Liver (tissue), 9 donors: ENCODE data around the gene RALGPS1. TPM values are rescaled to one million over a fixed set of nuclear protein-coding genes. Genes with fewer than 3 reads are reported as not detected.

ENCODE experiments used
- DNase-seq: peaks from one replicate; pipeline ENCODE4 v3.0.0-alpha.2; 2017; ENCODE audit warnings: low spot score
- H3K27ac ChIP-seq, 2 donors: one replicate each; pipeline ENCODE4 v1.7.0; 2013; ENCODE audit warnings: inconsistent platforms in 2 of 2, low read length in 2 of 2, control low read depth in 1 of 2, low read depth in 1 of 2, mild to moderate bottlenecking in 1 of 2
- H3K27me3 ChIP-seq, 4 donors: one replicate each; pipeline versions ENCODE4 v1.6.1 to v1.7.0; 2013; ENCODE audit warnings: low read length in 3 of 4, inconsistent platforms in 1 of 4, mild to moderate bottlenecking in 1 of 4, moderate library complexity in 1 of 4; ENCODE audit not compliant: control insufficient read depth in 4 of 4, insufficient read depth in 4 of 4
- H3K36me3 ChIP-seq, 4 donors: one replicate each; pipeline versions ENCODE4 v1.6.1 to v1.7.0; 2013; ENCODE audit warnings: low read length in 3 of 4, mild to moderate bottlenecking in 3 of 4, low read depth in 1 of 4, moderate library complexity in 1 of 4; ENCODE audit not compliant: control insufficient read depth in 4 of 4, insufficient read depth in 3 of 4
- H3K4me1 ChIP-seq, 4 donors: one replicate each; pipeline versions ENCODE4 v1.6.1 to v1.7.0; 2013; ENCODE audit warnings: low read length in 3 of 4, mild to moderate bottlenecking in 3 of 4, moderate library complexity in 1 of 4; ENCODE audit not compliant: control insufficient read depth in 4 of 4, insufficient read depth in 4 of 4
- H3K4me3 ChIP-seq, 3 donors: one replicate each; pipeline versions ENCODE4 v1.6.1 to v1.7.0; 2013; ENCODE audit warnings: low read length in 3 of 3, control low read depth in 1 of 3, low read depth in 1 of 3, mild to moderate bottlenecking in 1 of 3
- H3K9ac ChIP-seq, 2 donors: one replicate each; pipeline ENCODE4 v1.7.0; 2013; ENCODE audit warnings: low read length in 2 of 2, mild to moderate bottlenecking in 2 of 2, moderate library complexity in 2 of 2, control low read depth in 1 of 2, low read depth in 1 of 2
- H3K9me3 ChIP-seq, 4 donors: one replicate each; pipeline versions ENCODE4 v1.6.1 to v1.7.0; 2013; ENCODE audit warnings: low read length in 3 of 4; ENCODE audit not compliant: control insufficient read depth in 4 of 4
- CTCF ChIP-seq: fragments of 150-350 bp; IDR thresholded peaks from 2 replicates; pipeline ENCODE4 v1.5.1; 2017; ENCODE audit warnings: improper control_type of control experiment, low read depth, low read length; ENCODE audit not compliant: missing input control
- FOXA2 ChIP-seq: IDR thresholded peaks from 2 replicates; pipeline ENCODE4 v1.6.1; 2016; ENCODE audit warnings: antibody characterized with exemption
- HNF4G ChIP-seq: IDR thresholded peaks from 2 replicates; pipeline ENCODE4 v1.6.1; 2016; ENCODE audit warnings: antibody characterized with exemption
- RAD21 ChIP-seq, 2 donors: IDR thresholded peaks; 2 replicates each; pipeline ENCODE4 v1.6.1; 2016; ENCODE audit warnings: antibody characterized with exemption in 2 of 2, mild to moderate bottlenecking in 2 of 2
- REST ChIP-seq: IDR thresholded peaks from 2 replicates; pipeline ENCODE4 v1.6.1; 2016; ENCODE audit warnings: antibody characterized with exemption, mild to moderate bottlenecking
- SP1 ChIP-seq: IDR thresholded peaks from 2 replicates; pipeline ENCODE4 v1.6.1; 2018; ENCODE audit warnings: antibody characterized with exemption, mild to moderate bottlenecking
- TAF1 ChIP-seq: conservative IDR thresholded peaks from 2 replicates; pipeline ENCODE4 v1.6.1; 2016; ENCODE audit warnings: antibody characterized with exemption, mild to moderate bottlenecking
- YY1 ChIP-seq: IDR thresholded peaks from 2 replicates; pipeline ENCODE4 v1.6.1; 2016; ENCODE audit warnings: antibody characterized with exemption, mild to moderate bottlenecking
- ZBTB33 ChIP-seq: IDR thresholded peaks from 2 replicates; pipeline ENCODE4 v1.6.1; 2016; ENCODE audit warnings: antibody characterized with exemption
- WGBS: extraction: QIAGEN DNeasy Blood & Tissue Kit; methylation state at CpG from one replicate; pipeline ENCODE4 v1.1.7; 2013; 5-methylcytosine and 5-hydroxymethylcytosine counted together
- polyA plus RNA-seq, 2 donors: library from polyadenylated mRNA; stranded (reverse) in 1 of 2; unstranded in 1 of 2; fragments of 200-250 nt in 1 of 2; fragments of >200 nt in 1 of 2; fragmentation: Nextera tagmentation in 1 of 2; extraction: Ambion mirVana in 1 of 2; gene quantifications; one replicate each; pipeline versions ENCODE4 v1.2.1 to v1.2.3, GENCODE V29; 2013 to 2015
- total RNA-seq, 2 donors: library from RNA; depleted of rRNA; stranded (reverse); fragments of >200 nt; gene quantifications; one replicate each; pipeline ENCODE4 v1.2.3, GENCODE V29; 2014
- donor health status: healthy.
- donor health status: healthy.
- donor health status: healthy.
- donor health status: healthy.
- donor health status: healthy.

Gene RALGPS1
- total and polyA plus RNA-seq, 4 donors = 1.4 to 2.7 (median 2.0) TPM

GRCh38 chr9:127264462-127265219 lies 350.1 kb downstream of the RALGPS1 start, which contains the start of gene GARNL3:
Gene GARNL3 (plus strand): TSS chr9:127264774. CDS start chr9:127264878, 104 bp downstream.
- H3K4me3 ChIP-seq = no peak within 1 kb of the TSS
- no peaks in the 10 kb centered on the region for H3K36me3 ChIP-seq
- H3K9ac ChIP-seq = no peak within 1 kb of the TSS
- H3K27ac ChIP-seq = no peak within 1 kb of the TSS
- no peaks in the 10 kb centered on the region for H3K9me3 ChIP-seq
- no peak for TF ChIP-seq ZBTB33
- TF ChIP-seq FOXA2 = no peak
- TF ChIP-seq RAD21 (IDR thresholded peaks at IDR 0.05) = no peak
- TF ChIP-seq SP1 = no peak
- TF ChIP-seq TAF1 = no peak
- no peak for TF ChIP-seq CTCF
- no peak for TF ChIP-seq YY1
- no peak for TF ChIP-seq REST
- peaks cover 0 to 12% (median 3%) of the 10 kb centered on the region in 4 donors for H3K4me1 ChIP-seq
- no peak for DNase-seq
- no peaks in the 10 kb centered on the region for H3K27me3 ChIP-seq
- 75% methylated on average over 8 of the region's 8 CpGs for WGBS

- Histone ChIP-seq H3K27me3 (no peaks in the 10 kb centered on the region), H3K9ac (no peak overlapping the region), H3K36me3 (no peaks in the 10 kb centered on the region), H3K4me1 (peaks cover 0 to 12% (median 3%) of the 10 kb centered on the region in 4 donors), H3K27ac (no peak overlapping the region), H3K9me3 (no peaks in the 10 kb centered on the region), H3K4me3 (no peak overlapping the region)
- whole genome bisulfite sequencing = 93% methylated on average over 5 of the region's 5 CpGs
- DNase-seq = no peak
- no peak for TF ChIP-seq HNF4G
- no peak for TF ChIP-seq YY1
Measured at GRCh38 chr9:127267793-127268525, 353.4 kb downstream of the RALGPS1 start.
